HG02938 (cell line): ENCODE measurements around the gene SLC1A5.

ENCODE experiments used
- ATAC-seq: cut with Tn5 transposase; IDR thresholded peaks from one replicate; pipeline ENCODE4 v1.9.1; 2021; ENCODE audit warnings: mild to moderate bottlenecking, moderate library complexity; ENCODE audit not compliant: unreplicated experiment

The SLC1A5 gene

GRCh38 chr19:46726971-46727501 is 61.4 kb downstream of the SLC1A5 start:
- no peak for ATAC-seq

GRCh38 chr19:46726551-46726950 is 61.8 kb downstream of the SLC1A5 start:
- no peak for ATAC-seq

DNA sequence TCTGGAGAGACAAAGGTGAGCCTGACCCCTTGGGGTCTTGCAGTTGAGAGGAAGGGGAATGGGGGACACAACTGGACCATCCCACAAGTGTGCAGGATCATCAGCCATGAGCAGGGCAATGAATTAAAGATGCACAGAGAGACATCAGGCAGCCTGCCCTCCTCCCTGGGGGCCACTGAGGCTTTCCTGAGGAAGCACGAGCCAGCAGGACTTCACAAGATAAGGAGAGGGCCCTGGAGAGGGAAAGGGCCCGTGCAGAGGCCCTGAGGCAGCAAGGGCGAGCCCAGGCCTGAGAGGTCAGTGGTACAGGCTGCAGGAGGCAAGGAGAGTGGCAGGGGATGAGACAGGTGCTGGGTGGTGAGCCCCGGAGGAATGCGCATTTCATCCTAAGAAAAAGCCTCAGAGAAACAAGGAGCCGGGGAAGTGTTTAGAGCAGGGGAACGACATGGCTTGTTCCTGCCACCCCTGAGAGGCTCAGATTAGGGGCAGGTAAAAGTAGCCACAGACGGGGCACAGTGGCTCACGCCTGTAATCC is 62.5 kb downstream of the SLC1A5 start:
- ATAC-seq = no peak

- no peak for ATAC-seq
Observed at GRCh38 chr19:46725036-46725820, 63.2 kb downstream of the SLC1A5 start.
